ENCODE data around the gene NSG2. TPM values are rescaled to one million over a fixed set of nuclear protein-coding genes. Genes with fewer than 3 reads are reported as not detected.

The NSG2 gene
- total RNA-seq, 2 donors from 2014 or later: 0.27 to 2.5 TPM

DNA sequence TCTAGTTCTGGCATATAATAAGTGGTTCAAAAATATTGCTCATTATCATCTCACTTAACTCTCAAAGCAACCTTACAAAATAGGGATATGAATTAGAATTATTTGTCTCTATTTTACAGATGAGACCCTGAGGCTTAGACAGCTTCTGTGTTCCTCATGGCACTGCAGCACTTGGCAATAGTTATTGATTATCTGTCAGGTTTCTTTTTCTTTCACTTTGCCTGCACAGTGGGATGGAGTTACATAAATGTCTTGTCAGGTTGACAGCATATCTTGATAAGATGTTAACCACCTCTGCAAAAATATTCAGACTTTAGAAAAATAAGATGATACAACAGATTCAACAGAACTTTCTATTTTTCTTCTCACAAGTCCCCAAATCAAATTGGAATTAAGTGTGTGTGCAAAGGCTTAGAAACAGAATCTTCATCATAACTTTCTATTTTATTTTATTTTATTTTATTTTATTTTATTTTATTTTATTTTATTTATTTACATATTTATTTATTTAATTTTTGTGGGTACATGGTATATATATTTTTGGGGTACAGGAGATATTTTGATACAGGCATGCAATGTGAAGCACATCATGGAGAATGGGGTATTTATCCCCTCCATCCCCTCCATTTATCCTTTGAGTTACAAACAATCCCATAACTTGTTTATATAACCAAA, 17.7 kb downstream of the NSG2 start:
- TF ChIP-seq, protein P1, sequence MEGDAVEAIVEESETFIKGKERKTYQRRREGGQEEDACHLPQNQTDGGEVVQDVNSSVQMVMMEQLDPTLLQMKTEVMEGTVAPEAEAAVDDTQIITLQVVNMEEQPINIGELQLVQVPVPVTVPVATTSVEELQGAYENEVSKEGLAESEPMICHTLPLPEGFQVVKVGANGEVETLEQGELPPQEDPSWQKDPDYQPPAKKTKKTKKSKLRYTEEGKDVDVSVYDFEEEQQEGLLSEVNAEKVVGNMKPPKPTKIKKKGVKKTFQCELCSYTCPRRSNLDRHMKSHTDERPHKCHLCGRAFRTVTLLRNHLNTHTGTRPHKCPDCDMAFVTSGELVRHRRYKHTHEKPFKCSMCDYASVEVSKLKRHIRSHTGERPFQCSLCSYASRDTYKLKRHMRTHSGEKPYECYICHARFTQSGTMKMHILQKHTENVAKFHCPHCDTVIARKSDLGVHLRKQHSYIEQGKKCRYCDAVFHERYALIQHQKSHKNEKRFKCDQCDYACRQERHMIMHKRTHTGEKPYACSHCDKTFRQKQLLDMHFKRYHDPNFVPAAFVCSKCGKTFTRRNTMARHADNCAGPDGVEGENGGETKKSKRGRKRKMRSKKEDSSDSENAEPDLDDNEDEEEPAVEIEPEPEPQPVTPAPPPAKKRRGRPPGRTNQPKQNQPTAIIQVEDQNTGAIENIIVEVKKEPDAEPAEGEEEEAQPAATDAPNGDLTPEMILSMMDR (IDR thresholded peaks at IDR 0.05): no peak
- no peaks in the 10 kb centered on the region for H3K4me1 ChIP-seq
- no peak overlapping the region for H3K4me3 ChIP-seq
- no peak overlapping the region for H3K9ac ChIP-seq (ENCODE audit: low read depth in 2 of 2, low read length in 2 of 2)
- no peaks in the 10 kb centered on the region for H3K9me3 ChIP-seq
- no peak for DNase-seq
- intact Hi-C loops (cut with DNase I): no loop called here
- H3K27ac ChIP-seq: no peak overlapping the region
- H3K27me3 ChIP-seq: no peaks in the 10 kb centered on the region
- H3K36me3 ChIP-seq: no peaks in the 10 kb centered on the region

DNA sequence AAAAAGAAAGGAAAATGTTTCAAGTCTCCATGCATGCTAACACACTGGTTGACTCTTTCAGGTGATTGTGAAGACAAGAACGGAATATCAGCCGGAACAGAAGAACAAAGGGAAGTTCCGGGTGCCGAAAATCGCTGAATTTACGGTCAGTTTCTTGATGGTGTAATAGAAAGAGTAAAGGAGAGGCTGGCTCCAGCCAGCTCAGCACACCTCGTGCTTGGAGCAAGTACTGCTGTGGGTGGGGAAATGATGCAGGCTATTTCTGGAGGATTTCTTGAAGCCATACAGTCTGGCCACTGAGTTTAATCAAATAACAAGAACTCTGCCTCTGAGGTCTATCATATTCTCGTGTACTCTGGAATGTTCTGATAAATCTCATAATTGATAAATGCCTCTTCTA, 18.7 kb downstream of the NSG2 start:
- Histone ChIP-seq H3K36me3 (no peaks in the 10 kb centered on the region), H3K9me3 (no peaks in the 10 kb centered on the region), H3K9ac (ENCODE audit: low read depth in 2 of 2, low read length in 2 of 2) (no peak overlapping the region), H3K27me3 (no peaks in the 10 kb centered on the region), H3K4me3 (no peak overlapping the region), H3K27ac (no peak overlapping the region), H3K4me1 (no peaks in the 10 kb centered on the region)
- DNase-seq: no peak
- intact Hi-C loops (cut with DNase I): no loop called here
- TF ChIP-seq, protein P1 (IDR thresholded peaks at IDR 0.05): no peak

DNA sequence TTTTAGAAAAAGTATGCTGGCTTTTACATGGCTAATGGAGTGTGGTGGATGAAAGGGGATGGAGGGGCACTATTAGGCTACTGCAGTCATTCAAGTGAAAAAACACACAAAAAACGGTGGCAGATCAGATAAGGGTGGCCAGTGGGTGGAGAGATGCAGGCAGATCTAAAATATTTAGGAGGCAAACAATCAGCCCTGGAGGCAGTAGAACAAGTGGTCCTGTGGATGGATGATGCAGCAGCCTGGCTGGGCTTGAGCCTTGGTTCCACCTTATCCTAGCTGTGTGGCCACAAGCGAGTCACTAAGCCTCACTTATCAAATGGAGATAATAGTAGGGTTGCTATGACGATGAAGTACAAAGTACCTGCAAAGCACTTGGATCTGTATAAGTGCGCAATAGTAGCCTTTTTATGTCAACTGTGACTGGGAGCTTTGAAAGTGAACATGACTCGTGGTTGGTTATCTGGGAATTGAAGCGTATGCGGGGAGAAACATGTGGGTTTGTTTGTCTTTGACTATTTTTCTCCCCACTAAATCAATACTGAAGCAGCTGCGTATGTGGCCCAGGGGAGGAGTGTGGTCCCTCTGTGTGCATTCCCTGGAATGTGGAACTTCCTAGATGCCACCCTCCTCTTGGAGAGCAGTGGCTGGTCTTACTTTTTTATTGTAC, 20.2 kb downstream of the NSG2 start:
- intact Hi-C loops (cut with DNase I): no loop called here
- H3K27ac ChIP-seq: no peak overlapping the region
- DNase-seq: no peak
- no peaks in the 10 kb centered on the region for H3K36me3 ChIP-seq
- H3K4me1 ChIP-seq: no peaks in the 10 kb centered on the region
- H3K27me3 ChIP-seq: no peaks in the 10 kb centered on the region
- no peaks in the 10 kb centered on the region for H3K9me3 ChIP-seq
- no peak overlapping the region for H3K9ac ChIP-seq (ENCODE audit: low read depth in 2 of 2, low read length in 2 of 2)
- TF ChIP-seq, protein P1 (IDR thresholded peaks at IDR 0.05): no peak
- no peak overlapping the region for H3K4me3 ChIP-seq

DNA sequence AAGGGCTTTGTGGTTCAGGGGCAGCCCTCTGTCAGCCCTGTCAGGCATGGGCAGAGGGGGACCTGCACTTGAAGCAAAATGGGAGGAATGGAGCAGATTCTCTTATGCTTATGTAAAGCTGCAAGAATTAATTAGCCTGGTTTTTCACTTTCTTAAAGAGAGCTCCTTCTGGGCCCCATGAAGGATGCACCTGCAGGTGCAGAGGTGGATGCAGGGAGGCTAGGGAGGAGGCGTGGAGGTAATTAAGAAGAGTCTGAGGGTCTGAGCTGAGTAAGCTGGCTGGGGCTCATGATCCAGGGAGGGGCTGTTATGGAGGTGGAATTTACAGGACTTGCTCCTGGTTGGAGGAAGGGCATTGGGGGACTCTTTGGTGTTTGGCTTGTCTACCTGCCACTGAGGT, 22.0 kb downstream of the NSG2 start:
- no peak for DNase-seq
- Histone ChIP-seq H3K9ac (ENCODE audit: low read depth in 2 of 2, low read length in 2 of 2) (no peak overlapping the region), H3K4me3 (no peak overlapping the region), H3K27ac (no peak overlapping the region), H3K36me3 (no peaks in the 10 kb centered on the region), H3K27me3 (no peaks in the 10 kb centered on the region), H3K4me1 (no peaks in the 10 kb centered on the region), H3K9me3 (no peaks in the 10 kb centered on the region)
- TF ChIP-seq, protein P1 (IDR thresholded peaks at IDR 0.05): no peak
- intact Hi-C loops (cut with DNase I): no loop called here

DNA sequence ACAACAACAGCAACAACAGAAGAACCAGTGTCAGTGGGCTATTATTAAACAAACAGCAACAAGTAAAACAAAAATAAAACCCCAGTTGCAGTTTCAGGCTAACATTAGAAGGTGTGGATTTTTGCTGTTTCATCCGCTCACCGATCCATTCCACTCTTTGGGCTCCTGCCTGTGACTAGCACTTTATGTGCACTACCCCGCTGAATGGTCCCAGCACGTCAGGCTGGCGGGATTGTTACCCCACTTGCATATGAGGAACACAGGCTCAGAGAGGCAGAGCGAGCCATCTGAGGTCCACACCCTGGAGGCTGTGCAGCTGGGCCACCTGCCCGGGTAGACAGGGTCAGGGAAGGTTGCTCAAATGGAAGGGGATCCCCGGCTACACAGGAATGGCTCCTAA, 26.0 kb downstream of the NSG2 start:
- no peak overlapping the region for H3K9ac ChIP-seq (ENCODE audit: low read depth in 2 of 2, low read length in 2 of 2)
- H3K4me1 ChIP-seq: no peaks in the 10 kb centered on the region
- H3K36me3 ChIP-seq: no peaks in the 10 kb centered on the region
- H3K27ac ChIP-seq: no peak overlapping the region
- H3K9me3 ChIP-seq: no peaks in the 10 kb centered on the region
- H3K27me3 ChIP-seq: no peaks in the 10 kb centered on the region
- intact Hi-C loops (cut with DNase I): no loop called here
- no peak for DNase-seq
- H3K4me3 ChIP-seq: no peak overlapping the region
- TF ChIP-seq, protein P1 (IDR thresholded peaks at IDR 0.05): no peak
